HG03175 (cell line): ENCODE results near the gene MYH11.
A peak's percentile ranks its signal among the peaks of the same experiment; 100 is the strongest.

Source experiments
- ATAC-seq: cut with Tn5 transposase; IDR thresholded peaks from one replicate; pipeline ENCODE4 v1.9.1; 2021; ENCODE audit warnings: mild to moderate bottlenecking, moderate library complexity; ENCODE audit not compliant: unreplicated experiment

Gene MYH11

DNA sequence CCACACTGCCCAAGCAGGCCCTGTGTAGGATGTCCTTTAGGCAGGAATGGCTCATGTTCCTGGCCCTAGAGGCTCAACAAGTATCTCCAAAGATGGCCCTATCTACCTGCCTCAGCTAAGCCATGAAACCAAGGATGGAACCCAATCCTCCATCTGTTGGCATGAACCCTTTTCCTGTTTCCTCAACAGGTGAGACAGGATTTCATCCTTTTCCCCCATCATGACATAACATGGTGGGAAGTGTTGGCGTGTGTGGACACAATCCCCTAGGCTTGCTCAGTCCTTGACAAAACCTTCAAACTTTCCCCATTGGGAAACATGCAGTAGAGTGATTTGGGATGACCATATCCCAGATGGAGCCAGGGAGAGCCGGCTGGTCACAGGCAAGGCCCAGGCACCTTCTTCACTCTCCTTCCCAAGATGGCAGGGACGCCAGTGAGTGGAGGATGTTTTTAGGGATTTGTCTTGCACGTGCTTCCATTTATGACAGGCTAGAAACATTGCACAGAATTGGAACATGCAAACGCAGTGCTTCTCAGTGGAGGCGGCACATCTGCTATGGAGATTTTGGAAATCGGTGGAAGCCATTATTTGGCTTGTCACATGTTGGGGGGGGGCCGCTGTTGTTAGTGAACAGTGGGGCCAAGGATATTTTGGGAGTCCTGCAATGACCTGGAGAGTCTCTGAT lies 77.0 kb downstream of the MYH11 start:
- ATAC-seq = no peak

DNA sequence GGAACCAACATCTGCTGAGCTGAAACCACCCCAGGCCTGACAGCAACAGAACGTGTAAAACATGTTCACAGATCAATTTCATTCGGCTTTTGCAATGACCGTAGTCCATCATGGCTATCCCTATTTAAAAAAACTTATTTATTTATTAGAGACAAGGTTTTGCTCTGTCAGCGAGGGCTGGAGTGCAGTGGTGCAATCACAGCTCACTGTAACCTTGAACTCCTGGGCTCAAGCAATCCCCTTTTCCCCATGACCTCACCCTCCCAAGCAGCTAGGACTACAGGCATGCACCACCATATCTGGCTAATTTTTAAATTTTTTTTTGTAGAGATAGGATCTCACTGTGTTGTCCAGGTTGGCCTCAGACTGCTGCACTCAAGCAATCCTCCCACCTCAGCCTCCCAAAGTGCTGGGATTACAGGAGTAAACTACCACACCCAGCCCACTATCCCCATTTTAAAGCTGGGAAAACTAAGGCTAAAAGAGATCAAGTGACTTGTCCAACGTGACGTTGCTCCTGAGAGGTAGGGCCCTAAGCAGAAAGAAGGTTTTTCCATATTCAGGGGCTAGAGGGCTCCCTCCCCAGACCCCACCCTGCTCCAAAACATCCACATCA lies 77.7 kb downstream of the MYH11 start:
- ATAC-seq = no peak

DNA sequence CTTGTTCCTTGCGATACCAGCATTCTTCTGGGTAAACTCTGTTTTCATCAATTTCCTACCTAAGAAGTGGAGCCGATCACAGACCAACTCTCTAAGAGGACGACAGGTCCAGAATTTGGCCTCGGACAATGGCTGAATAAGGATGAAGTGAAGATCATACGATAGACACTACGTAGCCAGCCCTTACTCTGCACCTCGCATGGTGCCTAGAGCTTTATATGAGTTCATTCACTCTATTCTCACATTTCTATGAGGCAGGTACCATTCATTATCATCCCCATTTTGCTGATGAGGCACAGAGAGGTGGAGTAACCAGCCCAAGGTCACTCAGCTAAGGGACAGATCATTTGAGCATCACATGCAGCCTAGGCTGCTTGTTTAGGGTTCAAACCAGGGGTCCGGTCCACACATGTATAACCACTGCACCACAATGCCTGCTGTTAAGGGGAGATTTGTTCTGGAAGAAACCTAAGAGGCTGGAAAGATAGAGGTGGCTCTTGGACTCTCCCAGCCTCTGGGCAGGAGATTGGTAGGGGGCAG lies 78.6 kb downstream of the MYH11 start:
- no peak for ATAC-seq

DNA sequence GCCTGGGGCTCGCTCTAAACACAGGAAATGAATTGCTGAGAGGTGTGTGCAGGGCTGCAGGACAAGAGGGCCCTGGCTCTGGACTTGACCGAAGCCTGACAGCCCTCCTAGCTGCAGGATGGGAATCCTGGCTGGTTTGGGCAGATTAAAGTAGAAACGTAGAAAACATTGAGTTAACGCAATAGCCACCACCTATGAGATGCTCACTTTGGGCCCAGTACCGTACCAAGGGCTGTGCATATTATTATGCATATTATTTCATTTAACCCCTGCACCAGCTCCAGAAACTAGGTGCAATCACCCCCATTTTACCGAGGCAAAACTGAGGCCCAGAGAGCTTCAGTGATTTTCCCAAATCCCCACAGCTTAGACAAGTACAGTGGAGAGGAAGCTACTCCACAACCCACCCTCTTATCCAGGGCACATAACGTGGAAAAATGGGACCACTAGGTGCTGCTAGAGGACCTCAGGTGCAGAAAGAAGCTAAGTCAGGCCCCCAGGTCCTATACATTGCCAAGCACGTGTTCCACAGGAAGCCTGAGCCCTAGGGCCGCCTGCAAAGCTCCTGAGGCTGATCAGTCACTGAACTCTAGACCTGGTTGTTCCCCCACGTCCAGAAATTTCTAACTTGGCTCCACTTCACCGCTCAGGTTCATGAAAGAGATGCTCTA lies 79.2 kb downstream of the MYH11 start:
- no peak for ATAC-seq

DNA sequence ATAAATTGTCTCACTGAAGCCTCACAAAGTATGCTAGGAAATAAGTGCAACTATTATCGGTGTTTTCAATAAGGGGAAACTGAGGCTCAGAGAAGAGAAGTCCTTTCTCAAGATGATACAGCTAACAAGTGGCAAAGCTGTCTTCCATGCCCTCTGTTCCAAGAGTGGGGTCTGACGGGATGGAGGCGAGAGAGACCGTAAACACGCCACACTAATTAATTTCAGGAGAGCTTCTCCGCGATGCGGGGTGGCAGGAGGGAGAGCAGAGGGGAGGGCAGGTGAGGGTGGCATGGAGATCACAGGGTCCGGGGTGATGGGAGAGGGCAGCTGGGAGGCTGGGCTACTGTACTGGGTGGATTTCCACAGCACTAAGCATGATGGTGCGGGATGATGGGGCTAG lies 80.3 kb downstream of the MYH11 start:
- no peak for ATAC-seq

DNA sequence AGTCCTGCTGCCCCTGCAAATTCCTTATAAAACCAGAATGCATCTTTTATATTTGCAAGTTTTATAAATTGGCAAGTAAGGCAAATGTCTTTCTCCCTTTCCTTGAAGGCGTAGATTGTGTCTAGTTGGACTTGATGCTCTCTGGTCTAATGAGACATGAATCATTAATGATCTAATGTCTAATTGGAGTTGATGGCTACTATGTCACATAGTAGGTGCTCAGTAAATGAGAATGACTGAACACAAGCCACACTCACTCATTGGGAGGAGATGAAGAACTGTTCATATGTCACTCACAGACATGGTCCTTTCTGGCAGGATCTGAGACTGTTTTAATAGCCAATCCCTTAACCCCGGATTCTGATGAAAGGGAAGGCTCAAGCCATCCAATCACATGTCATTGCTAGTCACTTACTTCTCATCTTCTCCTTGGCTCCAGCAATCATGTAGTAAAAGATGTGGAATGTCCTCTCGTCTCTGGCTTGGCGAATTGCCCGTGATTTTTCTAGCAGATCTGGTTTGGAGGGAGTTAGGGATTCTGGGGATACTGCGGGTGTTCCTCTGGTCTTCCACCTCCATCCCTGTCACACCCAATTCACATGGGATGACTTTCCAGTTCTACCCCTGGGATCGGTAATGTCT lies 81.0 kb downstream of the MYH11 start:
- ATAC-seq = no peak

DNA sequence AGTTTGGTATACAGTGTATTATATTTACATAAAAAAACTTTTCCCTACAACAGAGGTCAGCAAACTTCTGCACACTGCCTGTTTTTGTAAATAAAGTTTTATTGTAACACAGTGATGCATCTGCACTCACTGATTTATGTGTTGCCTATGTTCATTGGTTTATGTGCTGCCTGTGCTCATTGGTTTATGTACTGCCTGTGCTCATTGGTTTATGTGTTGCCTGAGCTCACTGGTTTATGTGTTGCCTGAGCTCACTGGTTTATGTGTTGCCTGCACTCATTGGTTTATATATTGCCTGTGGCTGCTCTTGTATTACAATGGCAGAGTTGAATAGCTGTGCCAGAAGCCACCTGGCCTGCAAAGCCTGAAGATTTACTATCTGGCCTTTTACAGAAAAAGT lies 81.6 kb downstream of the MYH11 start:
- ATAC-seq = no peak

DNA sequence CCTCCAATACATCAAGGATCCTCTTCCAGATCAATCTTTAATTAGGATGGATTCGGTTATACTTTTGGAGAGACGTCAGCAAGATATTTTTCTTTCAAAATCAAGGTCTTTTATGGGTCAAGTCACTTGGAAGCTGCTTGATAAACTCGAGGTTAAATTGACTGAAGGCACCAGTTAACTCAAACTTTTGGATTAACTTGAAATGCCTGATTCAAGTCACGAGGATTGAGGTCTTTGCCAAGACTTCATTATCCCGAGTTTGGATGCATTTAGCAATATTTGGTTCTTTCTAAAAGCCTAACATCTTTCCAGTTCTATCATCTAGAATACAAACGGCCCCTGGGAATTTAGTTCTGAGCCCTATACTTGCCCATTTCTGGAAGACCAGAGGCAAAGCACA lies 82.9 kb downstream of the MYH11 start:
- ATAC-seq = no peak

DNA sequence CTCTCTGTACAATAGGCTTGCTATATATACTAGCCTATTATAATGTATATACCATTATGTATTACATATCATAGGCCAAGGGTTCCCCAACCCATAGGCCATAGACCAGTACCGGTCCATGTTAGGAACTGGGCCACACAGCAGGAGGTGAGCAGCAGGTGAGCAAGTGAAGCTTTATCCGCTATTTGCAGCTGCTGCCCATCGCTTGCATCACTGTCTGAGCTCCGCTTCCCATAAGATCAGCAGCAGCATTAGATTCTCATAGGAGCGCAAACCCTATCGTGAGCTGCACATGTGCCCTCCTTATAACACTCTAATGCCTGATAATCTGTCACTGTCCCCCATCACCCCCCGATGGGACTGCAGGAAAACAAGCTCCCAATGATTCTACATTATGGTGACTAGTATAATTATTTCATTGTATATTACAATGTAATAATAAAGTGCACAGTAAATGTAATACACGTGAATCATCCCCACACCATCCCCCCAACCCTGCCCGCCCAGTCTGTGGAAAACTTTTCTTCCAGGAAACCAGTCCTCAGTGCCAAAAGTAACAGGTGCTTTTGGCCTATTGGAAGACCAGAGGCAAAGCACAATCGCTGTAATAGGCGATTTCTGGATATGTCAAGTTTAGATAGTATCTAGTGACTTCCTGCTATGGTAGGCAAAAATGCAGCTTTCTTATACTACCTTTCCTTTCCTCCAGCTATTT lies 84.1 kb downstream of the MYH11 start:
- ATAC-seq = no peak

DNA sequence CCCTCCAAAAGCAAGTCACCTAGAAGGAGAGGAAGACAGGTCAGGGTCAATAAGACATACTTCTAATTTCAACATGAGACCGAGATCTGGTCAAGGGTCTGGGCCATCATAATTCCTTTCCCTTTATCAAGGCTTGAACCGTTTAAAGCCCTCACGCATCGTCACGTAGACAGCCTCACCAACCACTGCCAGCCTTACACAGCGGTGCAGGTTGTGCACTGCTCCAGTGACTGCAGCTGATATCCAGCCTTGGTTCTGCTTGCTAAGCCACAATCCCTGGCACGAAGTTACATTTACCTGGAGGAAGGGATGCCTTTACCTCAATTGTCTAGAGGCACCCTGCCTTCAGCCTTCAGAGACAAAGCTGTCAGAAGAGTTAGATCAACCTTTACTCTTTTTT lies 85.1 kb downstream of the MYH11 start:
- no peak for ATAC-seq

DNA sequence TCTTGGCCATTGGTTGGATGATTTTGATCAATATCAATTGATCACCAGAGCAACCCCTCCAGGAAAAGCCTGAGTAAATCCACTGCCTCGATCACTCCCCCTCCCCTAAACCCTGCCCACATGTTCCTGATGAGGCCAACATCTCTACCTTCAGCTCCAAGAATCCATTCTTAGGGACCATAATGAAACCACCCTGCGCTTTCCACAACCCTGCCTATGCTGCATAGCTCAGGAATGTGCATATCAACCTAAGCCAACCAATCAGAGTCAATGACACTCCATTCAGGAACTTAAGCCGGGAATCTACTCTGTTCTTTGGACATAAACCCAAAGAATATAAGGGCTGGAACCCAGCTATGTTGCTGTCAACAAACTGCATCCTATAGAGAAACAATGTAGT lies 86.3 kb downstream of the MYH11 start:
- no peak for ATAC-seq

DNA sequence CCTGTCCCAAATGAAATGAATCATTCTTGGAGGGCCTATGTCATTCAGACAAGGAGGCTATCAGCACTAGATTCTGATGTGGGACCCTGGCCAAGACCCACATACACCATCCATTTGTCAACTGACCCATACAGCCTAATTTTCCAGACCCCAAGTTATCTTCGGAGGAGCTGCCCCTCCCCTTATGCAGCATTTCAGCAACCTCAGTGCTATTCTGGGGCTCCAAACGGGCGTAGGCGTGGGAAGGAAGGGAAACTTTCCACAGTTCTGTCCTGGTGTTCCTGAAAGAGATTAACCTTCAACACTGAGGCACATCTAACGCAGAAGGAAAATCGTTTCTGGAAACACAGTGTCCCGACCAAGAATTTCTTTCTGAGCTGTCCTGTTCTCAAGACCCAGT lies 86.7 kb downstream of the MYH11 start:
- ATAC-seq = no peak

DNA sequence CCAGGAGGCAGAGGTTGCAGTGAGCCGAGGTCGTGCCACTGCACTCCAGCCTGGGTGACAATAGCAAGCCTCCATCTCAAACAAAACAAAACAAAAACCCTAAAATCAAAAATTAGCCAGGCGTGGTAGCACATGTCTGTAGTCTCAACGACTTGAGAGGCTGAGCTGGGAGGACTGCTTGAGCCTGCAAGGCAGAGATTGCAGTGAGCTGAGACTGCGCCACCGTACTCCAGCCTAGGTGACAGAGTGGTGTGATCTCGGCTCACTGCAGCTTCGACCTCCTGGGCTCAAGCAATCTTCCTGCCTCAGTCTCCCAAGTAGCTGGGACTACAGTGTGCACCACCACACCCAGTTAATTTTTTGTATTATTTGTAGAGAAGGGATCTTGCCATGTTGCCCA lies 87.6 kb downstream of the MYH11 start:
- ATAC-seq = no peak

DNA sequence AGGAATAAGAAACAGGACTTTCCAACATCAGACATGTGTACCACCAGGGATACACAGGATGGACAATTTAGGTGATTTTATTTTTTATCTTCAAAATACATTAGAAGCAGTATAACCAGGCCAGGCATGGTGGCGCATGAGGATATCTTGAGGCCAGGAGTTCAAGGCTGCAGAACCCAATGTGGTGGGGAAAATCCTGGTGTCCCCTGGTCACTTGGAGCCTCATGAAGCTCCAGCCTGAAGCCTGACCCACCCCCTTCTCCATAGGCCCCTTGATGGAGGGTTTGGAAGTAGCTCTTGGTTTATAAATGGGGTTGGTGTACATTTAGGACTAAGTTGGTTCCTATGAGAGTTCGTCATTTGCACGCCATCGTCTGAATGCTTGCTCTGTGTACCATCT lies 88.6 kb downstream of the MYH11 start:
- no peak for ATAC-seq

DNA sequence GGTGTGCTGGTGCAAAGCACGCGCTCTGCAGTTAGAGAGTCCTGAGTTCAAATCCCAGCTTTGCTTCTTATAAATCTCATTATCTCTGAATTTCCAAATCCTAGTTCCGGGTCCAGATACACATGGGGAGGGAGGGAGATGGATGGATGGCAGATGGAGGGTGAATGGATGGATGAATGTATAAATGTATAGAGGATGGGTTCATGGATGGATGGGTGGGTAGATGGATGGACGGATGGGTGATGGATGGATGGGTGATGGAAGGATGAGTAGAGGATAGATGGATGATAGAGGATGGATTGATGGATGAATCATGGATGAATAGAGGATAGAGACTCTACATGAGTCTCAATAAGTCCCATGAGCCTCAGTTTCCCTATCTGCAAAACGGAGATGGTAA lies 89.9 kb downstream of the MYH11 start:
- ATAC-seq = no peak

DNA sequence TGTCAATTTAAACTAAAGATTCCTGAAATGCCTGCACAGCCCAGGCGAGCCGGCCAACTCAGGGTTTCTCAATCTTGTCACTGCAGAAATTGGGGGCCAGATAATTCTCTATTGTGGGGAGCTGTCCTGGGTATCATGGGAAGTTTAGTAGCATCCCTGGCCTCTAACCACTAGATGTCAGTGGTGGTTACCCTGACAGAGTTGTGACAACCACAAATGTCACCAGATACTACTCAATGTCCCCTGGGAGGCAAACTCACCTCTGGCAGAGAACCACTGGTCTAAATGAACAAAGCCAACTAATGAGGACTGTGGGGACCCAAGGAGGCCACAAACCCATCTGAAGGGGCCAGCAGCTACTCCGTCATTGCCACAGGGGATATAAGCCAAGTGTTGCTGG lies 90.9 kb downstream of the MYH11 start:
- peak; percentile 88 for ATAC-seq

DNA sequence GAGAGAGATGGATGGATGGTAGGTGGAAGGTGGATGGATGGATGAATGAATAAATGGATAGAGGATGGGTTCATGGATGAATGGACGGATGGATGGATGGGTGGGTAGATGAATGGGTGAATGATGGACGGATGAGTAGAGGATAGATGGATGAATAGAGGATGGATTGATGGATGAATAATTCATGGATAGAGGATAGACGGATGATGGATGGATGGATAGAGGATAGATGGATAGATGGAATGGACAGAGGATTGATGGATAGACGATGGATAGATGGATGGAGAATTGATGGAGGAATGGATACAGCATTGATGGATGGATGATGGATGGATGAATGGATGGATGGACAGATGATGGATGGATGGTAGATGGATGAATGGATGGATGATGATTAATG lies 91.7 kb downstream of the MYH11 start:
- no peak for ATAC-seq

DNA sequence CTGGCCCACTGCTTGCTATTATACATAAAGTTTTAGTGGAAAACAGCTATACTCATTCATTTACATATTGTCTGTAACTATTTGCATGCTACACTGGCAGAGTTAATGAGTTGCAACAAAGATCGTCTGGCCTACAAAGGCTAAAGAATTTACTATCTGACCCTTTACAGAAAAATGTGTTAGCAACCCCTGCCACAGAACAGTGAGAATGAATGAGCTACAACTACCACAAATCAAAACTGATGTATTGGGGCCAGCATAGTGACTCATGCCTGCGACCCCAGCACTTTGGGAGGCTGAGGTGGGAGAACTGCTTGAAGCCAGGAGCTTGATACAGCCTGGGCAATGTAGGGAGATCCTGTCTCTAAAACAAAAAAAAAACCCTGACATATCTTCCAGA lies 92.7 kb downstream of the MYH11 start:
- no peak for ATAC-seq

DNA sequence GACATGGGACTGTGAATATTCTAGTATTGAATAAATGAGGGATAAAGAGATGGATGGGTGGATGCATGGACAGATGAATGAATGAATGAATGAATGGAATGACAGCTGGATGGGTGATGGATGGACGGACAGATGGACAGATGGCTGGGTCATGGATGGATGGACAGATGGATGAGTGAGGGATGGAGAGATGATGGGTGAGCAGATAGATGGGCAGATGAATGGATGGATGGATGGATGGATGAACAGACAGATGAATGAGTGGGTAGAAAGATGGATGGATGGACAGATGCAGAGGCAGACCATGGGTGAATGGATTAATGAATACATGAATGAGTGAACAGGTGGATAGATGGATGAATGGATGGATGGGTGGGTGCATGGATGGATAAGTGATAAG lies 96.7 kb downstream of the MYH11 start:
- ATAC-seq = no peak

DNA sequence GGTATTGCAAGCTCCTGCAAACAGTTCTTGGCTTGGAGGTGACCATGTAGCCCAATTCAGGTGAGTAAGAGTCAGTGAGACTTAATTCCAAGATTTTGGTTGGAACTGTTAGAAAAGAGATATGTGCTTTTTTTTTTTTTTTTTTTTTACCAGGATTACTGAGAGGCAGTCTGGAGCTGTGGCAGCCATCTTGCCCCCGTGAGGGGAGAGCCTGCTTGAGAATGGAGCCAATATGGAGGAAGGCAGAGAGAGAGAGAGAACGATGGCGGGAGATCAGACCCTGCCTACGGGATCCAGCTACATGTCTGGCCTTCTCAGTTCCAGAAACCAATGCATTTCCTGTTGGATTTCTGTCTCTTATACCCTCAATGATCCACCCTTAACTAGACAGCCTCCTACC lies 97.8 kb downstream of the MYH11 start:
- ATAC-seq = no peak

DNA sequence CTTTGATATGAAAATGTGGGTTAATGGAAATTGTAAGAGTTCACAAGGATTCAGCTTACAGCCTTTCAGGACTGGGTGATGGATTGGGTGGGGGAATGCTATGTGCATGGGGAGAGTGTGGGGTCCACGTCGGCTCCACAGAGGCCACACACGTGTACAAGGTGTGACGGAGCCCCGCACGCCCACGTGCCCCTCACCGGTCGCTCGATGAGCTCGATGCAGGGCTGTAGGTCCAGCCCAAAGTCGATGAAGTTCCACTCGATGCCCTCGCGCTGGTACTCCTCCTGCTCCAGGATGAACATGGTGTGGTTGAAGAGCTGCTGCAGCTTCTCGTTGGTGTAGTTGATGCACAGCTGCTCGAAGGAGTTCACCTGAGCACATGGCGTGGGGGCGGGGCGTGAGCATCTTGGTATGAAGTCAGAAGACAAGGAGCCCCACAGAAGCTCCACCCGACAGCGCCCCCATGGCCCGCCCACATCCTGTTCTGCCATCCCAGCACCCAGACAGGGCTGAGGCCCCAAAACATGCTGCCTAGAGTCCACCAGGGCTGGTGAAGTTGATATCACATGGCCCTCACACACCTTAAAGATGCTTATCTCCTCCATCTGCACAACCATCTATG lies 99.1 kb downstream of the MYH11 start:
- no peak for ATAC-seq
